ENCODE data around the gene CTSK.
"Not testable (repeated sequence)": the region's sequence is repeated elsewhere in the genome, so short reads cannot be mapped to it uniquely, and the experiment has no call there.

Gene CTSK

DNA sequence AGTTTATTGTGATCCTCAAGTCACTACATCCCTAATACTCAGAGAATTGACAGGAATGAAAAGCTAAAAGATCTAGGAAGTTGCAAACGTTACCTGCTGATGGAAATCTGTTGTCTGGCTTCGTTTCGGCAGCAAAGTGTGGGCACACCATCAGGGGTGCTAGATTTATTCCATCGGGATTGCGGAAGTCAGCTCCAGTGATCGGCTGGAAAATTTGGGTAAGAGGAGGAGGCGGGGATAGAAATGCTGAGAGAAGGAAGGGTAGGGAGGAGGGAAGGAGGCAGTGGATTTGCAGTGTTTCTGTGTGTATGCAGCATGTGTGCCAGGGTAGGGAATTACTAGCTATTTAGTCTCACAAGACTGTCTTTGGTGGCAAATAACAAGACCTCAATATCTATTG is at the start of gene CTSK:
Gene CTSK, minus strand, starts transcription at position 140 of the 400 bp plus-strand sequence. CDS start 1,455 bp downstream, outside the sequence.
- no peak for DNase-seq (ENCODE audit: low read depth in 3 of 3)

DNA sequence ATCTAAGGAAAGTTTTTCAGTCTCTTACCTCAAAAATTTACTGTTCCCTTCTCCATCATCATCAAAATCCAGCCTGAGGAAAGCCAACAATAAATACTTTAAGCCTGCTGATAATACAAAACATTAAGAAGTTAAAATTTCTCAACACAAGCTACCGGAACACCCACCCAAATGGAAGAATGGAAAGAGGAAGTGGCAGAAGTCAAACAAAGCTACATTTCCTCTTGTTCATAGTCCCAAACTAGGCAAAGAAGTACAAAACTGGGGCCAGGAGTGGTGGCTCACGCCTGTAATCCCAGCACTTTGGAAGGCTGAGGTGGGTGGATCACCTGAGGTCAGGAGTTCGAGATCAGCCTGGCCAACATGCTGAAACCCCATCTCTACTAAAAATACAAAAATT is 44.7 kb upstream of the CTSK start:
- not testable (repeated sequence) for DNase-seq (ENCODE audit: low read depth in 3 of 3)

DNA sequence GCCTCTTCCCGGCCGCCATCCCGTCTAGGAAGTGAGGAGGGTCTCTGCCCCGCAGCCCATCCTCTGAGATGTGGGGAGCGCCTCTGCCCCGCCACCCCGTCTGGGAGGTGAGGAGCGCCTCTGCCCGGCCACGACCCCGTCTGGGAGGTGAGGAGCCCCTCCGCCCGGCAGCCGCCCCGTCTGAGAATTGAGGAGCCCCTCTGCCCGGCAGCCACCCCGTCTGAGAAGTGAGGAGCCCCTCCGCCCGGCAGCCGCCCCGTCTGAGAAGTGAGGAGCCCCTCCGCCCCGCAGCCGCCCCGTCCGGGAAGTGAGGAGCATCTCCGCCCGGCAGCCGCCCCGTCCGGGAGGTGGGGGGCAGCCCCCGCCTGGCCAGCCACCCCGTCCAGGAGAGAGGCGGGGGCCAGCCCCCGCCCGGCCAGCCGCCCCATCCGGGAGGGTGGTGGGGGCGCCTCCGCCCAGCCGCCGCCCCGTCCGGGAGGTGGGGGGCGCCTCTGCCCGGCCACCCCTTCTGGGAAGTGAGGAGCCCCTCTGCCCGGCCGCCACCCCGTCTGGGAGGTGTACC is 42.8 kb upstream of the CTSK start:
- not testable (repeated sequence) for DNase-seq (ENCODE audit: low read depth in 3 of 3)

DNA sequence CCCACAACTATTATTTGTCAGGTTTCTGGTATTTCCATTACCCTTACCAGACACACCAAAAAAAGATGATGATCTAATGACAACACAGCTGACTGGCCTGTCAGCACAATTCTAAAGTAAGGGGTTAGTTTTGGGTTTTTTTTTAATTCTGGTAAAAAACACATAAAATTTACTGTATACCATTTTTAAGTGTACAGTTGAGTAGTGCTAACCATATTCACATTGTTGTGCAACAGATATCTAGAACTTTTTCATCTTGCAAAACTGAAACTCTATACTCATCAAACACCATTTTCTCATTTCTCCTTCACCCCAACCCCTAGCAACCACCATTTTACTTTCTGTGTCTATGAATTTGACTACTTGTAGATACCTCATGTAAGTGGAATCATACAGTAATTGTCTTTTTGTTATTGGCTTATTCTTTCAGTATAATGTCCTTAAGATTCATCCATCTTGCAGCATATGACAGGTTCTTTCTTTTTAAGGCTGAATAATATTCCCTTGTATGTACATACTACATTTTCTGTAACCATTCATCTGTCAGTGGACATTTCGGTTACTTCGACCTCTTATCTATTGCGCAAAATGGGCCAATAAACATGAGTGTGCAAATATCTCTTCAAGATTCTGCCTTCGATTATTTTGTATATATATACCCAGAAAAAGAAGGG is 38.5 kb upstream of the CTSK start:
- no peak for DNase-seq (ENCODE audit: low read depth in 3 of 3)

DNA sequence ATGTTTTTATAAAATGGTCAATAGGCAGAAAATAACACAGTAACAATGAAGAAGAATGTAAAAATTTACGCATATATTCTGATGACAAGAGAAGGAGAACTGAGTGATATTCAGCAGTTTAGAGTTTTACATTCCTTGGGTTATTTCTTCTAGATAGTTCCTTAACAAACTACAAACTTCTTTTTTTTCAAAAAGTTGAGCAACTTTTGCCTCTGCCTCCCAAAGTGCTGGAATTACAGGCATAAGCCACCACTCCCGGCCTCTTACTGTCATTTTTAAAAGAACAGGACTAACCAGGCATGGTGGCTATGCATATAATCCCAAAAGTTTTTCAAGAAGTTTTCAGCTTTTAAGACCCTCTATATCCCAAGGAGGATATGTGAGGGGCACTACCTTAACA is 35.4 kb upstream of the CTSK start:
- no peak for DNase-seq (ENCODE audit: low read depth in 3 of 3)

DNA sequence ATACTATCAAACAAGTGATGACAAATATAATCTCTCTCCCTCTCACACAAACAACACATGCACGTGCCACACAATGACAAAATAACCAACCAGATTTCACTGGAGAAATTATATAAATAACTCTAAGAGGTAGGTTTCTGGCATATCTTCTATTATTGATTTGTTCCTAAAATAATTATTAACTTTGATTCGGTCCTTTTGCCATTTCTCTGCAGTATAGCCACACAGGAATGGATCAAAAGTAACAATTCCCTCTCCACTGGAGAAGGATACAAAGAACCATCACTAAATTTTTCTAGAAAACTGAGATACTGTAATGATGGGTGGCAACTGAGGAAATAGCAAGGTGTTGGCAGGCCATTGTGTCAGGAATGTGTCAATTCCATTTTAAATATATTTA is 34.9 kb upstream of the CTSK start:
- DNase-seq (ENCODE audit: low read depth in 3 of 3) = no peak

DNA sequence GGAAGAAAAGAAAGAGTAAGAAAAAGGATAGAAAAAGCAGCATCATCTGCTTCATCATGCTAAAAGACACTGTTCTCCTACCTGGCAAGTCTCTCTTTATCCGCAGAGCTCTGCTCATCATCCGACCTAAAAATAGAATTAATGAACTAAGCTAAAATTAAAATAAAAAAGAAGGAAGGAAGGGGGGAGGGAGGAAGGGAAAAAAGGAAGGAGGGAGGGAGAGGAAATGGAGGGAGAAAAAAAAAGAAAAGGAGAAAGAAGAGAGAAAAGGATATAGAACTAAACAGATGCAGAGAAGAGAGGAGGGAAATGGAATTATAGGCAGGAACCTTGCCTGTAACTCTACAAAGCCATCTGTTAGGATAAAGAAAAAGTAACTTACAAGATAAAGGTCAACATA is 34.3 kb upstream of the CTSK start:
- DNase-seq (ENCODE audit: low read depth in 3 of 3) = no peak

GRCh38 chr1:150841626-150842025 is 33.6 kb upstream of the CTSK start:
- DNase-seq (ENCODE audit: low read depth in 3 of 3) = no peak

DNA sequence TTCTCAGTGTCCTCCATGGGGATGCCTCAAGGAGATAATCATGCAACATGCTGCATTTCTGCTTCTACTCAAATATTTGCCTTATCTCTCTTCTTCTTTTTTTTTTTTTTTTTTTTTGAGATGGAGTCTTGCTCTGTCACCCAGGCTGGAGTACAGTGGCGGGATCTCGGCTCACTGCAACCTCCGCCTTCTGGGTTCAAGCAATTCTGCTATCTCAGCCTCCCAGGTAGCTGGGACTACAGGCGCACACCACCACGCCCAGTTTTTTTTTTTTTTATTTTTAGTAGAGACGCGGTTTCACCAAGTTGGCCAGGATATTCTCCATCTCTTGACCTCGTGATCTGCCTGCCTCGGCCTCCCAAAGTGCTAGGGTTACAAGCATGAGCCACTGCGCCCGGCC is 32.8 kb upstream of the CTSK start:
- not testable (repeated sequence) for DNase-seq (ENCODE audit: low read depth in 3 of 3)

- no peak for DNase-seq (ENCODE audit: low read depth in 3 of 3)
These were observed 28.2 kb upstream of the CTSK start for GRCh38 chr1:150836129-150836773.

GRCh38 chr1:150833961-150834360 is 25.9 kb upstream of the CTSK start:
- not testable (repeated sequence) for DNase-seq (ENCODE audit: low read depth in 3 of 3)

- no peak for DNase-seq (ENCODE audit: low read depth in 3 of 3)
These were observed 24.5 kb upstream of the CTSK start for GRCh38 chr1:150832597-150832996.

DNA sequence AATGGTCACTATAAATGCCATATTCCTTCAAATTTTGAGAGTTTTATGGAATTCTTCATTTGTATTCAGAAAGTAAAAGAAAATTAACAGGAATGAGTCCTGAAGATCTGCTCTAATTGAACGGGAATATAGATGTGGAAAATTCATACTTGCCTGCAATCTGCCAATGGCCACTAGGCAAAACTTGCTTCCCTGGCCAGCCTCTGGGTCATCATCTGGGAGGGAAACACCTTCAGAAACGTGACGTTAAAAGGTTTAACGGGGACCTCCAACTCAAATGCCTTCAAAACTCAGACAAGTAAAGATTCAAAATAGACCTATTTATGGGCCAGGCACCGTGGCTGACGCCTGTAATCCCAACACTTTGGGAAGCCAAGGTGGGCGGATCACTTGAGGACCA is 21.7 kb upstream of the CTSK start:
- no peak for DNase-seq (ENCODE audit: low read depth in 3 of 3)

- no peak for DNase-seq (ENCODE audit: low read depth in 3 of 3)
These were observed 18.2 kb upstream of the CTSK start for GRCh38 chr1:150826299-150826698.

DNA sequence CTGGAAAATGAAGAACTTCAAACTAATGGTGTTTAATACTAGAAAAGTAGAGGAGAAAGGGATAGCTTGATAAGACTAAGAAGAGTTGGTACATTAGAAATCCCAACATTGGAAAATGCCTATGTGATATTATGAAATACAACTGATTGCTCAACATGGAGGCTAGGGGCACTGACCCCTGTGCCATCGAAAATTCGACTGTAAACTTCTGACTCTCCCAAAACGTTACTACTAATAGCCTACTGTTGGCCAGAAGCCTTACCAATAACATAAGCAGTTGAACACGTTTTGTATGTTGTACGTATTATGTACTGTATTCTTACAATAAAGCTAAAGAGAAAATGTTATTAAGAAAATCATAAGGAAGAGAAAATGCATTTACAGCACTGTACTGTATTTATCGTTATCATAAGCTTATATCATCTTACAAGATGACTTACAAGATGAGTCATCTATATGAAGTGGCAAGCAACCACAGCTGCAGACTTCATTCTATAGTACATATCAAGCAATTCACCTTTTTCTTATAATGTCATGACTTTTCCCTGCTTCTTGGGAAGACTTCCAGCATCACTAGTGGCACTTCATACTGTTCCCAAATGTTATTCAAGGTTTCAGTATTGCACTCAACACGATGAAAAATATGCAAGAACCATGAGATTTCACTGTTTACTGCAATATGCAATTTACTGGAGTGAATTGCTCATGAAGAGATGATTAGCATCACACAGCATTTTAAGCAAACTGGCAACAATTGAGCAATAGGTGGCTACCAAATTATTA is 12.9 kb upstream of the CTSK start:
- no peak for DNase-seq (ENCODE audit: low read depth in 3 of 3)

GRCh38 chr1:150815871-150816270 is 7.8 kb upstream of the CTSK start:
- DNase-seq (ENCODE audit: low read depth in 3 of 3) = no peak

GRCh38 chr1:150813028-150813707 is 5.1 kb upstream of the CTSK start:
- no peak for DNase-seq (ENCODE audit: low read depth in 3 of 3)

DNA sequence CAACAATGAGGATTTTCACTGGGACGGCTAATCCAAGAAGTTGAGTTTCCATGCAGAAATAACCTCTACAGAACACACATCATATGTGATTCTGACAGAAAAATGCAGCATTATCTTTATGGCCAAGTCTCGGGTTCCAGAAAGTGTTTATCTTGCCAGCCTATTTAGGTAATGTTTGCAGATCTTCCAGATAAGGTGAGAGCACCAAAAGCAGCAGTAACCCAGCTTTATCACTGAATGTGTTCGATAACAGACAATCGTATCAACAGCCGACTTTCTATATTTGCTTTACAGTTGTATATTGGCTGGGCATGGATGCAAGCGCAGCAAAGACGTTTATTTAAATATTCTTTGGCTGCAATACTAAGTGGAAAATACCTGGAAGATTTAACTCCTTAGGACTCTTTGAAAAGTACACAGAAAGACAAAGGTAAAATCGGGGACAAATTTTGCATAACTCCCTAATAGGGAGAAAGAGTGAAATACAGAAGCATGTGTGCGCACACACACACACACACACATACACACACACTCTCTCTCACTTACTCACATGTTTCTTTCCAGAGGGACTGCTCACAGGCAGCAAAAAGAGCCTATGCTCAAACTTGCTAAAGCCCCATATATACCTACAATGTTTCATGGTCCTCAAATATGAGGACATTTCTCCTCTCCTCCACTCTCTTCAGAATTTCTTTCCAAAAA is 3.0 kb upstream of the CTSK start:
- DNase-seq (ENCODE audit: low read depth in 3 of 3) = no peak

DNA sequence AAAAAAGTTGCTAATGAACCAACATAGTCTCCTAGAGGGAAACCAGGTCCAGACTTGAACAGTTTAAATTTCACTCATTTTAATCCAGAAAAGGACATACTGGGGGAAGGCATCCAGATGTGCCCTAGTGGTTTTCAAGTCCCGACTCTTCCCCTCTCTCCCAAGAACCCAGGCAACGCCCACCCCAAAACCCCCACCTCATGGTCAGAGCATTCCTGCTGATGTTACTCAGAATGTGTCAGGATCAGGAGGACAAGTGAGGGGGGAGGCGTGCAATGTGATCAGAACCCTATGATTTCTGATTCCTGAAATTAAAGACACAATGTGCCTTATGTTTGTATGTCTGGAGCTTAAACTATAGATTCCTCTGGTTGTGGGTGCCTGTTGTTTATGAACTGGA is 1.6 kb upstream of the CTSK start:
- DNase-seq (ENCODE audit: low read depth in 3 of 3) = no peak

DNA sequence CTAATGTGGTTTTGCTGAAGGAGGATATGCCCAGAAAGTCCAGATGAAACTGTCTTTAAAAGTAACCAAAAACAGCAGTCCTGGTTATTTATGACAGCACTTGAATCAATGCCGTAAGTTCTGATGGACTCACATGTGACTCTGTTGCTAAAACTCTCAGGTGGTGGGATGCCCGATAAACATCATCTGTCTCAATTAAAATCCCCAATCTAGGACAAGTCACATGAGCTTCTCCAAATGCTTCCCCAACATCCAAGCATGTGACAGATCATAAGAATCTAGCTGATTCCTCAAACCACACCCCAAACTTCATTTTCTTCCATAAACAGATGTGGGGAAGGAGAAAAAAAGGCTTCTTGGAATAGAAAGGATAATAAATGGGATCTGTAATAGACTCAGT is 786 bp upstream of the CTSK start:
- no peak for DNase-seq (ENCODE audit: low read depth in 3 of 3)

DNA sequence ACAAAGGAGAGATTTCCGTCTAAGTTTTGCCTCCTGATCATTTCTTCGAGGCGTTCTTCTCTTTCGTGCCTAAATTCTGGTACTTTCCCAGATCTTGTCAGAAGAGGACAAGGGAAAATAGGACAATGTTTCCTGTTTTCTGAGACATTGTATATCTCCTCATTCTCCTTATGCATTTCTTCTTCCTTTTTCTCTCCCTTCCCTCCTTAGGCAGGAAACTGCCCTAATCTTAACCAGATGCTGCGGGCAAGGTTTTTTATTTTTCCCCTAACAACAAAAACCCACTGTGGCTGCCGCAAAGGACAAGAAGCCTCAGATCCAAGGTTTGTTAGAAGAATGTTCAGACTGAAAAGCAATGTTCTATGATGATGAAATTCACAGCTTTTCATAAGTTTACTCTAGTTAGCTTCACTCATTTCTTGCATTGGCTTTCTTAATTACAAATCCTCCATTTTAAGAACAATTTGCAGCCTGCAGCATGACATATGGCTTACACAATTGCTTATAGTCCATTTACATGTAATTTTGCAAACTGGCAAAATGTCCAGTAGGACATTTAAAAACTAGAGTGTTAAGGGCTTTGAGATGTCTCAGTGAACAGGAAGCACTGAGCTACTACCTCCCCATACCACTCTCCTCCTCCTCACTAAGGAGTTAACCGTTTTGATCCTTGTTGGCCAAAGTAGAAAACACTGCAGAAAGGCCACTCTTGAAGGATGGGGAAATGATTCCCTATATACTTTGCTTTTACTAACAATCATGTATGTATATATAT is 624 bp downstream of the CTSK start:
- no peak for DNase-seq (ENCODE audit: low read depth in 3 of 3)

Data from stimulated activated CD4-positive, alpha-beta T cell treated with anti-CD3 and anti-CD28 coated beads, TNF-alpha, amount 100 ng/mL, for 4 hours (primary cell).